ENCODE measurements around the gene EXOC6B.

EXOC6B gene

DNA sequence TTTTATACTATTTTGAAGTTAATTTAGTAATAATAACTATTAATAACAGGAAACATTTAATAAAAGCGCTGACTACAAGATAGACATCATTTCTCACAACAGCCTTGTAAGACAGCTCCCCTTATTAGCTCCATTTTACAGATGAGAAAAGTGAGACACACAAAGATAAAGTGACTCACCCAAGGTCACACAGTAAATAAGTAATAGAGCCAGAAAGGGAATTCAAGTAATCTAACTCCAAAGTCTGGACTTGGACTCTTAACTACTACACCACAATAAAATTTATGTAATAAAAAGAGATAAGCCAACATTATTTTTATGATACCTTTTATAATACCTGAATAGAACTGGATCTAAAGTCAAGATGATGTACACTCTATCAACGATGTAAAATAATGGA lies 25.3 kb downstream of the EXOC6B start:
- Histone ChIP-seq H3K9ac (ENCODE audit: low read depth, low read length, poor library complexity, severe bottlenecking) (no peak overlapping the region), H3F3A (ENCODE audit: low read depth) (no peaks in the 10 kb centered on the region), H3K36me3 (ENCODE audit: insufficient read depth, low read length) (no peaks in the 10 kb centered on the region), H3K9me3 (ENCODE audit: insufficient read depth, low read depth, low read length) (no peaks in the 10 kb centered on the region), H3K9me2 (replicated peaks; ENCODE audit: low read depth, low read length) (no peaks in the 10 kb centered on the region), H3K27me3 (ENCODE audit: insufficient read depth, low read length, poor library complexity, severe bottlenecking) (no peaks in the 10 kb centered on the region), H3K4me3 (ENCODE audit: low read length, poor library complexity, severe bottlenecking) (no peak overlapping the region), H2AFZ (ENCODE audit: low read length) (no peak overlapping the region), H3K4me2 (ENCODE audit: low read depth, low read length, poor library complexity, severe bottlenecking) (no peak overlapping the region), H3K4me1 (ENCODE audit: insufficient read depth, low read length, poor library complexity, severe bottlenecking) (no peaks in the 10 kb centered on the region), H4K20me1 (ENCODE audit: insufficient read depth, low read length, poor library complexity, severe bottlenecking) (no peaks in the 10 kb centered on the region), H3K79me2 (ENCODE audit: insufficient read depth, low read length) (no peaks in the 10 kb centered on the region)
- TF ChIP-seq, protein P1, sequence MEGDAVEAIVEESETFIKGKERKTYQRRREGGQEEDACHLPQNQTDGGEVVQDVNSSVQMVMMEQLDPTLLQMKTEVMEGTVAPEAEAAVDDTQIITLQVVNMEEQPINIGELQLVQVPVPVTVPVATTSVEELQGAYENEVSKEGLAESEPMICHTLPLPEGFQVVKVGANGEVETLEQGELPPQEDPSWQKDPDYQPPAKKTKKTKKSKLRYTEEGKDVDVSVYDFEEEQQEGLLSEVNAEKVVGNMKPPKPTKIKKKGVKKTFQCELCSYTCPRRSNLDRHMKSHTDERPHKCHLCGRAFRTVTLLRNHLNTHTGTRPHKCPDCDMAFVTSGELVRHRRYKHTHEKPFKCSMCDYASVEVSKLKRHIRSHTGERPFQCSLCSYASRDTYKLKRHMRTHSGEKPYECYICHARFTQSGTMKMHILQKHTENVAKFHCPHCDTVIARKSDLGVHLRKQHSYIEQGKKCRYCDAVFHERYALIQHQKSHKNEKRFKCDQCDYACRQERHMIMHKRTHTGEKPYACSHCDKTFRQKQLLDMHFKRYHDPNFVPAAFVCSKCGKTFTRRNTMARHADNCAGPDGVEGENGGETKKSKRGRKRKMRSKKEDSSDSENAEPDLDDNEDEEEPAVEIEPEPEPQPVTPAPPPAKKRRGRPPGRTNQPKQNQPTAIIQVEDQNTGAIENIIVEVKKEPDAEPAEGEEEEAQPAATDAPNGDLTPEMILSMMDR (conservative IDR thresholded peaks at IDR 0.05; ENCODE audit: low read length): no peak
- no peak for TF ChIP-seq EZH2phosphoT487 (IDR thresholded peaks at IDR 0.05; ENCODE audit: borderline replicate concordance)

DNA sequence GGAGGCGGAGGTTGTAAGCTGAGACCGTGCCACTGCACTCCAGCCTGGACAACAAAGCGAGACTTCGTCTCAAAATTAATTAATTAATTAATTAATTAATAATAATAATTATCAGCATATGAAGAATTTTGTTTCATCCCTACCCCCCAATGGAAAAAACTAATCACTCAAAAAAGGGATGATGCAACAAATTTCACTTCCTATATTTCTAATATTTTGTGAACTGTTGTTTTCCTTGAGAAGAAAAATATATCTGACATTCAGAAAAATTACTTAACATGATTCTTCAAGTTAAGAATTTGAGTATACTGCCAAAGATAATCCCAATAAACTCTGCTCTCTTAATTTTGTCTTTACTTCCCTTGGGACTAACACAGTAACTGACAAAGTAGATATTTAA lies 28.1 kb downstream of the EXOC6B start:
- H3K9me2 ChIP-seq (replicated peaks; ENCODE audit: low read depth, low read length): no peaks in the 10 kb centered on the region
- H3K4me2 ChIP-seq (ENCODE audit: low read depth, low read length, poor library complexity, severe bottlenecking): no peak overlapping the region
- H3K27me3 ChIP-seq (ENCODE audit: insufficient read depth, low read length, poor library complexity, severe bottlenecking): no peaks in the 10 kb centered on the region
- H3K9me3 ChIP-seq (ENCODE audit: insufficient read depth, low read depth, low read length): no peaks in the 10 kb centered on the region
- no peaks in the 10 kb centered on the region for H3K79me2 ChIP-seq (ENCODE audit: insufficient read depth, low read length)
- TF ChIP-seq EZH2phosphoT487 (IDR thresholded peaks at IDR 0.05; ENCODE audit: borderline replicate concordance): no peak
- TF ChIP-seq, protein P1 (conservative IDR thresholded peaks at IDR 0.05; ENCODE audit: low read length): no peak
- no peak overlapping the region for H3K9ac ChIP-seq (ENCODE audit: low read depth, low read length, poor library complexity, severe bottlenecking)
- no peaks in the 10 kb centered on the region for H4K20me1 ChIP-seq (ENCODE audit: insufficient read depth, low read length, poor library complexity, severe bottlenecking)
- no peaks in the 10 kb centered on the region for H3K36me3 ChIP-seq (ENCODE audit: insufficient read depth, low read length)
- H3K4me1 ChIP-seq (ENCODE audit: insufficient read depth, low read length, poor library complexity, severe bottlenecking): peaks cover 10% of the 10 kb centered on the region
- no peak overlapping the region for H2AFZ ChIP-seq (ENCODE audit: low read length)
- no peak overlapping the region for H3K4me3 ChIP-seq (ENCODE audit: low read length, poor library complexity, severe bottlenecking)
- no peaks in the 10 kb centered on the region for H3F3A ChIP-seq (ENCODE audit: low read depth)

DNA sequence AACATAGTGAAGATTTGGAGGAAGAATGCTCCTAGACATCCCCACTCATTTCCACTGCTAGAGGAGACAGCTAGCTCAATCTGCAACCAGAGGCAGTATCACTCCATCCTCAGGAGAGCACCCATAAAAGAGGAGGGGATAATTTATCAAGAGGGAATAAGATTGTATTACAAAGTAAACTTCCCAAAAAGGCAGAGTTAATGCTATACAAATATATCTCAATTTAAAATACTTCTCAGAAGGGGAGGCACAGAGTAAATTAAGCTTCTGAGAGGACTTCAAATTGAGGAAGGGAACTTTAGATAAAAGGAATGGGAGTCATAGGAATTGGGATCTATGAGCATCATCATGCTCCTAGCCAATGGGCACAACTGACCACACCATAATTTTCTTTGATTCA lies 29.1 kb downstream of the EXOC6B start:
- Histone ChIP-seq H3K9me3 (ENCODE audit: insufficient read depth, low read depth, low read length) (no peaks in the 10 kb centered on the region), H3K79me2 (ENCODE audit: insufficient read depth, low read length) (no peaks in the 10 kb centered on the region), H3K36me3 (ENCODE audit: insufficient read depth, low read length) (no peaks in the 10 kb centered on the region), H3K27me3 (ENCODE audit: insufficient read depth, low read length, poor library complexity, severe bottlenecking) (no peaks in the 10 kb centered on the region), H3K4me3 (ENCODE audit: low read length, poor library complexity, severe bottlenecking) (no peak overlapping the region), H3K4me2 (ENCODE audit: low read depth, low read length, poor library complexity, severe bottlenecking) (no peak overlapping the region), H3K4me1 (ENCODE audit: insufficient read depth, low read length, poor library complexity, severe bottlenecking) (peaks cover 10% of the 10 kb centered on the region), H3F3A (ENCODE audit: low read depth) (no peaks in the 10 kb centered on the region), H4K20me1 (ENCODE audit: insufficient read depth, low read length, poor library complexity, severe bottlenecking) (no peaks in the 10 kb centered on the region), H2AFZ (ENCODE audit: low read length) (no peak overlapping the region), H3K9me2 (replicated peaks; ENCODE audit: low read depth, low read length) (no peaks in the 10 kb centered on the region), H3K9ac (ENCODE audit: low read depth, low read length, poor library complexity, severe bottlenecking) (no peak overlapping the region)
- TF ChIP-seq EZH2phosphoT487 (IDR thresholded peaks at IDR 0.05; ENCODE audit: borderline replicate concordance): no peak
- TF ChIP-seq, protein P1 (conservative IDR thresholded peaks at IDR 0.05; ENCODE audit: low read length): no peak
